PC-3 (cell line): ENCODE results near the gene HYAL2. TPM values are rescaled to one million over a fixed set of nuclear protein-coding genes. Genes with fewer than 3 reads are reported as not detected.

ENCODE experiments used
- ATAC-seq: fragments of 200-7000 bp; cut with Tn5 transposase; 2 replicates; pipeline ENCODE4 v1.9.1; 2020; ENCODE audit warnings: mild to moderate bottlenecking, moderate library complexity
- BruUV-seq: library from RNA; stranded (reverse); fragments of 400-500 nt; replicated peaks from 2 replicates; lab custom pipeline; 2021; lab: Mats Ljungman, UMichigan
- CTCF ChIA-PET: fragments of 300-600 bp; sonication (Branson Sonifier 250); formaldehyde crosslinking; loops from one replicate; lab custom pipeline; 2022; ENCODE audit warnings: antibody characterized with exemption; lab: Charles Lee
- POLR2A ChIA-PET: fragments of 300-600 bp; sonication (Branson Sonifier 250); formaldehyde crosslinking; loops from one replicate; lab custom pipeline; 2022; ENCODE audit warnings: antibody characterized with exemption; ENCODE audit not compliant: unreplicated experiment; lab: Charles Lee
- DNase-seq: peaks from one replicate; pipeline ENCODE4 v3.0.0-alpha.2; 2015
- H2AFZ ChIP-seq: fragments of 300-600 bp; sonication (generic); 2 replicates; pipeline ENCODE4 v1.6.0; 2016; ENCODE audit warnings: antibody characterized with exemption, low read length
- H3F3A ChIP-seq: fragments of 300-600 bp; sonication (generic); one replicate; pipeline ENCODE4 v1.6.0; 2017; ENCODE audit warnings: antibody characterized with exemption, low read length, control low read depth, mild to moderate bottlenecking; ENCODE audit not compliant: unreplicated experiment
- H3K27ac ChIP-seq: fragments of 300-600 bp; sonication (generic); 2 replicates; pipeline ENCODE4 v1.5.1; 2016; ENCODE audit warnings: mild to moderate bottlenecking, low read length
- H3K27me3 ChIP-seq: fragments of 300-600 bp; sonication (generic); 2 replicates; pipeline ENCODE4 v1.6.1; 2016; ENCODE audit warnings: low read length, mixed read lengths
- H3K36me3 ChIP-seq: fragments of 300-600 bp; sonication (generic); 2 replicates; pipeline ENCODE4 v1.6.1; 2016; ENCODE audit warnings: low read depth, mixed run types, low read length, mixed read lengths
- H3K4me1 ChIP-seq: fragments of 300-600 bp; sonication (generic); 2 replicates; pipeline ENCODE4 v1.5.1; 2016; ENCODE audit warnings: low read length; ENCODE audit not compliant: insufficient read depth
- H3K4me2 ChIP-seq: fragments of 300-600 bp; sonication (generic); 2 replicates; pipeline ENCODE4 v1.6.0; 2016; ENCODE audit warnings: low read length
- H3K4me3 ChIP-seq: fragments of 300-600 bp; sonication (generic); 2 replicates; pipeline ENCODE4 v1.5.1; 2016; ENCODE audit warnings: mild to moderate bottlenecking, low read length, mixed read lengths
- H3K79me2 ChIP-seq: fragments of 300-600 bp; sonication (generic); 2 replicates; pipeline ENCODE4 v1.6.1; 2017; ENCODE audit warnings: low read length, mixed read lengths
- H3K9ac ChIP-seq: fragments of 300-600 bp; sonication (generic); 2 replicates; pipeline ENCODE4 v1.6.0; 2016; ENCODE audit warnings: mild to moderate bottlenecking, low read length
- H3K9me2 ChIP-seq: fragments of 300-600 bp; sonication (generic); replicated peaks from 2 replicates; pipeline ENCODE4 v1.6.1; 2016; ENCODE audit warnings: mixed run types, low read length, mixed read lengths
- H3K9me3 ChIP-seq: fragments of 300-600 bp; sonication (generic); 2 replicates; pipeline ENCODE4 v1.6.1; 2016; ENCODE audit warnings: low read length, mixed read lengths
- H4K20me1 ChIP-seq: fragments of 300-600 bp; sonication (generic); 2 replicates; pipeline ENCODE4 v1.6.1; 2016; ENCODE audit warnings: low read length, mixed read lengths
- CTCF ChIP-seq: fragments of 300-600 bp; sonication (generic); conservative IDR thresholded peaks from 2 replicates; pipeline ENCODE4 v1.5.1; 2017; ENCODE audit warnings: antibody characterized with exemption, low read depth, mild to moderate bottlenecking, low read length
- EZH2 ChIP-seq: fragments of 300-600 bp; sonication (generic); IDR thresholded peaks from one replicate; pipeline ENCODE4 v1.6.1; 2017; ENCODE audit warnings: antibody characterized with exemption, mild to moderate bottlenecking, low read length; ENCODE audit not compliant: unreplicated experiment
- EZH2phosphoT487 ChIP-seq: fragments of 300-600 bp; sonication (generic); IDR thresholded peaks from 2 replicates; pipeline ENCODE4 v1.6.1; 2018; ENCODE audit warnings: mild to moderate bottlenecking, antibody characterized with exemption, low read length, borderline replicate concordance
- intact Hi-C: fragments of 100-400 bp; cut with micrococcal nuclease; formaldehyde crosslinking; loops from 2 replicates; pipeline ENCODE4 v1.9.0; 2023
- total RNA-seq: library from RNA; depleted of rRNA; stranded (reverse); fragments of >200 nt; gene quantifications from 2 replicates; pipeline ENCODE4 v1.2.3, GENCODE V29; 2014

Gene HYAL2
- total RNA-seq, 1 experiment from 2014 or later: 97.8 TPM

- Histone ChIP-seq H3K9me3 (no peaks in the 10 kb centered on the region), H3F3A (no peaks in the 10 kb centered on the region), H3K27me3 (no peaks in the 10 kb centered on the region), H2AFZ (no peak overlapping the region), H3K27ac (no peak overlapping the region), H3K79me2 (peaks cover 42% of the 10 kb centered on the region), H3K4me1 (peaks cover 29% of the 10 kb centered on the region), H3K4me3 (no peak overlapping the region), H3K9ac (no peak overlapping the region), H4K20me1 (no peaks in the 10 kb centered on the region), H3K36me3 (peaks cover 6% of the 10 kb centered on the region), H3K4me2 (no peak overlapping the region), H3K9me2 (no peaks in the 10 kb centered on the region)
- no peak for DNase-seq
- TF ChIP-seq EZH2: no peak
- no peak for TF ChIP-seq EZH2phosphoT487
- TF ChIP-seq CTCF: no peak
- CTCF ChIA-PET: interaction anchor here (0.6 to 1.4 kb wide), 4 partner anchors 21 to 64 kb away, joined by 3 to 7 read pairs (median 4); partner anchors contain the start of genes HYAL1, HYAL3 and NAA80
- POLR2A ChIA-PET: interaction anchor here (0.6 kb wide), 1 partner anchor 10 kb away, joined by 6 read pairs; no protein-coding TSS in a partner anchor
- ATAC-seq: no peak
- intact Hi-C loops: loop anchor here (1.0 to 5.0 kb wide), 2 partner anchors 49 to 126 kb away; no protein-coding TSS in a partner anchor
- BruUV-seq: no TSS peak
Measured at GRCh38 chr3:50323614-50324199, 1.2 kb upstream of the HYAL2 start.

- no peak for TF ChIP-seq EZH2
Measured at GRCh38 chr3:50323092-50323600, 601 bp upstream of the HYAL2 start.

GRCh38 chr3:50322115-50322385 is 495 bp downstream of the HYAL2 start:
- Histone ChIP-seq H3K4me2 (peak overlapping the region; percentile 99), H2AFZ (peak overlapping the region; percentile 92; the same call in 1 of the 2 replicates), H3K4me3 (peak overlapping the region; percentile 97; the same call in 1 of the 2 replicates), H3K36me3 (peaks cover 6% of the 10 kb centered on the region), H4K20me1 (no peaks in the 10 kb centered on the region), H3K9me3 (no peaks in the 10 kb centered on the region), H3K27ac (no peak overlapping the region), H3K4me1 (peaks cover 39% of the 10 kb centered on the region), H3K9me2 (no peaks in the 10 kb centered on the region), H3F3A (peaks cover 12% of the 10 kb centered on the region), H3K27me3 (no peaks in the 10 kb centered on the region), H3K9ac (no peak overlapping the region), H3K79me2 (peaks cover 40% of the 10 kb centered on the region)
- ChIA-PET POLR2A (no interaction called here), CTCF (interaction anchor here (1.0 kb wide), 2 partner anchors 23 to 57 kb away, joined by 7 to 8 read pairs; partner anchors contain the start of genes HYAL3 and NAA80)
- DNase-seq (no peak), ATAC-seq (no peak)
- intact Hi-C loops: loop anchor here (5.0 kb wide), 1 partner anchor 125 kb away; no protein-coding TSS in a partner anchor
- TF ChIP-seq CTCF (no peak), EZH2phosphoT487 (no peak), EZH2 (no peak)
- no TSS peak for BruUV-seq

More at GRCh38 chr3:50323092-50323600, 601 bp upstream of the HYAL2 start:
- no peaks in the 10 kb centered on the region for H3K9me2 ChIP-seq
- no peak overlapping the region for H2AFZ ChIP-seq
- no peaks in the 10 kb centered on the region for H4K20me1 ChIP-seq
- BruUV-seq: no TSS peak
- H3K79me2 ChIP-seq: peaks cover 47% of the 10 kb centered on the region
- no peak overlapping the region for H3K9ac ChIP-seq
- intact Hi-C loops: loop anchor here (5.0 kb wide), 1 partner anchor 126 kb away; no protein-coding TSS in a partner anchor
- CTCF ChIA-PET: interaction anchor here (1.4 kb wide), 1 partner anchor 24 kb away, joined by 7 read pairs; the partner anchor contains the start of genes HYAL3 and NAA80
- no peak overlapping the region for H3K4me2 ChIP-seq
- no peaks in the 10 kb centered on the region for H3K9me3 ChIP-seq
- H3K27me3 ChIP-seq: no peaks in the 10 kb centered on the region
- POLR2A ChIA-PET: no interaction called here
- H3K27ac ChIP-seq: no peak overlapping the region
- peaks cover under 1% of the 10 kb centered on the region for H3F3A ChIP-seq
- H3K4me3 ChIP-seq: no peak overlapping the region
- H3K36me3 ChIP-seq: peaks cover 6% of the 10 kb centered on the region
- DNase-seq (no peak), ATAC-seq (no peak)
- H3K4me1 ChIP-seq: peaks cover 31% of the 10 kb centered on the region
